Activated CD4-positive, alpha-beta T cell treated with anti-CD3 and anti-CD28 coated beads, Interleukin-2, Interleukin-4, amounts not matched to agents 100 ng/mL and 50 ng/mL, durations not matched to agents 16 hours and 8 hours (primary cell): ENCODE measurements around the gene FXYD6.
"Not testable (repeated sequence)": the region's sequence is repeated elsewhere in the genome, so short reads cannot be mapped to it uniquely, and the experiment has no call there.

ENCODE experiments used
- DNase-seq: peaks from one replicate; pipeline ENCODE4 v3.0.0-alpha.2; 2020; ENCODE audit warnings: low spot score

The FXYD6 gene

DNA sequence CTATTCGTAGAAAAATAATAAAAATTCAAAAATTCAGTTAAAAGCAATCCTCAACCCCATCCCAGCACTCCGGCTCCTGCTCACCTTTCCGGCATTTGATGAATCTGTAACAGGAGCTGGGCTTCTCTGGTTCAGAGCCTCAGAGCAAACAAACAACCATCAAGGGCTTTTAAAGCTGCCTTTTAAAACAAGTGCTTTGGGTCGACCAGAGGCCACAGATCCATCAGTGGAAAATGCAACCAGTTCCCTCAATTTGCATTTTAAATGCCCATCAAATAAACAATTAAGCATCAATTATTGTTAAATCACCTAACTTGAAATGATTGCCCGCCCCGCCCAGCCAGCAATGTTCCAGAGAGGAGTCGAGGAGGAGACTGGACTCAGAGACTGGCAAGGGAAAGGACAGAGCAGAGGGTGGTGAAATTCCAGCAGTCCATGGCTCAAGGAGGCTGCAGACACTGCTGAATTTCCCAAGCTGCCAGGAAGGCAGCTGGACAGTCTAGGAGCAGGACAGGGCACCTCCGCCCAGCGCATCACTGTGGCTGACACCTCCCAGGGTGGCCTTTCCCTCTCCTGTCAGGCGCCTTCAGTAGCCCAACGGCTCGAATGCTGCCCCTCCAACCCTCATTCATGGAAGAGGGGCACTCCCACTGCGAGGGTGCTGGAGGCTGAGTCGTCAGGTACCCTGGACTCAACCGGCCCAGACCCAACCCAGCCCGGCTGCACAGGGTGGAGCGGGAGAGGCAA is 7.5 kb downstream of the FXYD6 start:
- no peak for DNase-seq

DNA sequence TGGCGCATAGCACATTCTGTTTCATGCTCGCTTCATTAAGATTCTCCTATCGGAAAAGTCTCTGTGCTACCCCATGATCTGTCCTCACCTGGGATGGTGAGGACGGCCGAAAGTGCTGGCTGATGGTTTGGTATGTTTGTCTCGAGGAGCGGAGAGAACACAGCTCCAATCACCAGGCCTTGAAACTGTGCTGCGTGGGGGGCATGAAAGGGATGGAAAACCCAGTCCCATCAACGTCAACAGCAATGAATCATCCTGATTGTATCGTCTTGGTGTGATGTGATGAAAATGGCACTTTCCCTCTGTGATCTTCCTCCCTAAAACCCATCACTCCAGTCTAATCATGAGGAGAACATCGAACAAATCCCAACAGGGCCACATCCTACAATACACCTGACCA is 8.4 kb downstream of the FXYD6 start:
- DNase-seq = no peak

DNA sequence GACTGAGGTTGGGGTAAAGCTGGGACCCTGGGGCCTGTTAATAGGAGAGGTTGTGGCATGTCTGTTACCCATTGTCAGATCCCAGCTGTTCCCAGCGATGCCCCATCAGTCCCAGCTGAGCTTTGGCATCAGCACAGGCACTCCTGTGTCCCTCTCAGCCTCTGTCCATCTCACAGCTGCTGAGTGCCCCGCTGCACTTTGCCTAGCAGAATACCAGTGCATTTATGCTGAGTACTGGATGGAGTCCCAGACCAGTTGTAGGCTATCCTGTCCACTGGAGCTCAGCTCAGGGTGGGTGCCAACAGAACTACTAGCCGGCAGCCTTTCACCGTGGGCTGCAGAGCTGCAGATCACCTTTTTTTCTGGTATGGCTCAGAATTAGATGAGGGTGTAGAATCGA is 9.9 kb downstream of the FXYD6 start:
- no peak for DNase-seq

DNA sequence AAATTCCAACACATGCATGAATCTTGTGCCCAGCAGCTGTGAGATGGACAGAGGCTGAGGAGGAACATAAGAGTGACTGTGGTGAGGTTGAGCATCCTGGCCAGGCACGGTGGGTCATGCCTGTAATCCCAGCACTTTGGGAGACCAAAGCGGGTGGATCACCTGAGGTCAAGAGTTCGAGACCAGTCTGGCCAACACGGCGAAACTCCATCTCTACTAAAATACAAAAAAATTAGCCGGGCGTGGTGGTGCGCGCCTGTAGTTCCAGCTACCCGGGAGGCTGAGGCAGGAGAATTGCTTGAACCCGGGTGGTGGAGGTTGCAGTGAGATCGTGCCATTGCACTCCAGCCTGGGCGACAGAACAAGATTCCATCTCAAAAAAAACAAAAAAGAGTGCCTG is 10.9 kb downstream of the FXYD6 start:
- not testable (repeated sequence) for DNase-seq

DNA sequence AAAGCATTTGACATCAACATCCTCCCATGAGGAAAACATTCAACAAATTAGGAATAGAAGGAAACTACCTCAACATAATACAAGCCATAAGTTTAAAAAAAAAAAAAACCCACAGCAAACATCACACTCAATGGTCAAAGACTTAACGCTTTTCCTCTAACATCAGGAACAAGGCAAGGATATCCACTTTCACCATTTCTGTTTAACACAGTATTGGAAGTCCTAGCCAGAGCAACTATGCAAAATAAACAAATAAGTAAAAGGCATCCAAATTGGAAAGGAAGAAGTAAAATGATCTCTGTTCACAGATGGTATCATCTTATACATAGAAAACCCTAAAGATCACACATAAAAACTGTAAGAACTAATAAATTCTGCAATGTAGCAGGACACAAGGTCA is 13.1 kb downstream of the FXYD6 start:
- no peak for DNase-seq

DNA sequence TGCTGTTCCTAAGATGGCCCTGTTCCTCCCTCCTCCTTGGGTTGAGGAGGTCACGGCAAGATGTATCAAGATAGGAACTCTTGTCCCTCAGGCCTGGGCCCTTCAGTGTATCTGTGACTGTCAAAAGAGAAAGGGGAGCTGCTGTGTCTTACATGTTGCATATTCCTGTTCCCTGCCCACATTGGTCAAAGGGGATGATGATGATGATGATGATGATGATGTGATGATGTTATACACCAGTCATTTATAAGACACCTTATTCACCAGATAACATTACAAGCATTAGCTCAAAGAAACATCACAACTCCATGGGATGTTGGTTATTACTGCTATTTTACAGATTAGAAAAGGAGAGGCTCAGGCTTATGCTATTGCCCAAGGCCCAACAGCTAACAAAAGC is 13.7 kb downstream of the FXYD6 start:
- DNase-seq = no peak

DNA sequence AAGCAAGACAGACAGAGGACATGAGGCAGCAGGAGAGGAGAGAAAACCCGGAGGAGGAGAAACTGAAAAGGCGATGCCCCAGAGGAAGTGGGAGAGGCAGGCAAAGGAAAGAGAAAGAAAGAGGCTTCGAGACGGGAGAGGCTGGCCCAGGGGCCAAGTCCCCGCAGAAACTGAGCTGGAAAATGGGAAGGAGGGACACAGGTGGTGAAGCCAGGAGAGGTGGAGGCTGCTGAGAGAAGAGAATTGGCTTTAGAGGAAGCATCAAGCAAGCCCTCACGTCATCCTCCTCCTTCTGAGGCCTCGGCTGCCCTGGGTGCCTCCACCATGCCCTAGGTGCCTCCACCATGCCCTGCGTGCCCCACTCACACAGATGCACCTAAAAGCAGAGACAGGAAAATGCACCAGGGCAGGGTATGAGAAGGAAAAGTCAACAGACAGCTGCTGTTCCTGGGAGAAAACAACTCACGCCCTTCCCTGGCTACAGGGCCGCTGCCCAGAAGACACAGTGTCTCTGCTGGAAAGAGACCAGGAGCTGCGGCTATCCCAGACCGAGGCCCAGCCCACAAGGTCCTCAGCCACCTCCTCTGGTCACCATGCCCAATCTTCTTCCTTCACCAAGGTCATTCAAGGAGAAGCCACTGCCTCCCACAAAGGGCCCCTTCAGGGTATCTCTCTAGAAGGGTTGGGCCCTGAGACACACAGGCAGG is 14.3 kb downstream of the FXYD6 start:
- DNase-seq = no peak

DNA sequence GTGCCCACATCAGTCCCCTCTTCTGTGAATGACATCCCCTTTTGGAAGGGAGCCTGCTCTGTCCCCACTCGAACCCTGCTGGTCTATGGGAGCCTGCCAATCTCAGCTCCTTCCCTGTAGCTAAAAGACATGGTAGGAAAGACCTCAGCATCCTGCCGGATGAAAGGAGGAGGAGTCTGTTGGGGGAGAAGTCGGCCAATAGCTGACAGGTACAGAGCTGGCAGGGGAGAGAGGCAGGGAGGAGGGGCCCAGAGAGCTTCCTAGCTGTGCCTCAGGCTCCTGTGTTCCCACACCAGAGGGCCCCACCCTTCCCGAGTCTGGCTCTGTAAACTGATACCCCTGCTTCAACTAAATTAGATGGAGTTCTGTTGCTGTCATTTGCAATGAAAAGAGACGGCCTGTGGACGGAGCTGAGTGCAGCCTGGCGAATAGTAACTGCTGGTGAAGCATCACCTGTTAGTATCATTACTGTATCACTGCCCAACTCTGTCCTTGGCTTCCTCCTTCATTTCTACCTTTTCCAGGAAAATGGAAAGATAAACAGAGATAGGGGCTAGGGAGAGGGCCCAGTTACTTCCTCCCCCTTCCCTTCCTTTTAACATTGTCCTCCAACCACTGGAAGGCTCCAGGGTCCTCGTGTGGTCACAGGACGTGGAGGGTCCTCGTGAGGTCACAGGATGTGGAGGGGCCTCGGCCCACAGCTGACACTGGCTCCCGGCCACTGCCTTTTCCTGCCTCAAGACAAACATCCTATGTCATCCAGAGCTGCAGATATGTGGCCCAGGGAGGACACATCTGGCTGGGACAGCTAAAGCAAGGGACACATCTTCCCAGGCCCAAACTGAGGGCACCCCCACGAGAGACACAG is 15.1 kb downstream of the FXYD6 start:
- DNase-seq = no peak

DNA sequence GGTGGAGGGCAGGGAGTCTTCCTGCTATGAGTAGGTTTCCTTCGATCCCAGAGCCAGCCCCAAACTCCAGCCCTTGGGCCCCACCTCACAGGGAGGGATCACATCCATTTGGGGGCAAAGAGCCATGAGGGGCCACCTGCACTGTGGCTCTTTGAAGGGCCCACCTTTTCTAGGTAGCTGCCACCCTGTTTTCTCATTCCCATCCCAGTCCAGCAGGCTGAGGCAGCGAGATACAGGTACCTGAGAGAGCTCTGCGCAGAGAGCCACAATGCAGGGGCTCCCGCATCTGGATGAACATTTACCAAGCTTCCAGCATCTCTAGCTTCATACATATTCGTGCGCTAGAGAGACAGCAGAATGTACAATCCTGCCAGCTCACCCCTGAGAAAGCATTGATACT is 16.3 kb downstream of the FXYD6 start:
- no peak for DNase-seq

DNA sequence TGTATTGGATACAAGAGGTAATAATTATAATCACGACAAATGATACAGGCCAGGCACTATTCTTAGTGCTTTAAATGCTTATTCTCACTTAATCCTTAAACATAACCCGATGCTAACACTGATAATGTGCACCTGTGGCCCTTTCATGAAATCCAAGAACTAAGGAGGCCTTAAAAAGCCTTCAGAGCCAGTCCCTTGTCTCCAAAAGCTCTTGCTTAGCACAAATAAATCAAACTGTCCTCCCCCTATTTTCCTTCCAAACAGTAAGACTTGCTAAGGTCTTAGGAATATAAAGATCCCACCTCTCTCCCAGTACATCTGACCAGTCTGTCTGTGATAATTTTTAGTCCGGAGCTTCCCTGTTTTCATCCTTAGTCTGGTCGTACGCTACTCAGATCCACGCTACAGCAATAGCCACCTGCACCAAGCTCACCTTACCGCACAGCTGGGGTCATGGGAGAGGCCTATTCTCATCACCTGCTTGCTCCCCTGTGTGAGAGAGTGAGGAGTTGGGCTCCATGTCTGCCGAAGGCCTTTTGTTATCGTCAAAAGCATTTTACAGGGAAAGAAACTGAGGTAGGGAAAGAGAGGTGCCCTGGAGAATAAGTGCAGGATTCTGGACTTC is 16.9 kb downstream of the FXYD6 start:
- no peak for DNase-seq

DNA sequence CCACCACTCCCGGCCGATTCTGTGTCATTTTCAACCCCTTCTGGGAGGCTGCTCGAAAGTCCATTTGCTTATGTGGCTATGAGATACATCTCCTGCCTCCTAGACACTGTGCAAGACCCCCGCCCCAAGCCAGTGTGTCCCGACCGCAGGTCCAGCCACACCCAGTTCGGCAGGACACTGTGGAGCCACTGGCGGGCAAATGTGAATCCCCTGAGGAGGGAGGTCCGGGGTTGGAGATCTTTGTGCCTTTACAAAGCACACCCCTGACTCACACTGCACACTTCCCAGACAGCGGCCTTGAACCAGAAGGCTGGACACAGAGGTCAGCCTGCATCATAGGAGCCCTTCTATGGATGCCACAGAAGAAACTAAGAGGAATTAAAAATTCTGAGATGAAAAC is 17.4 kb downstream of the FXYD6 start:
- DNase-seq = no peak

DNA sequence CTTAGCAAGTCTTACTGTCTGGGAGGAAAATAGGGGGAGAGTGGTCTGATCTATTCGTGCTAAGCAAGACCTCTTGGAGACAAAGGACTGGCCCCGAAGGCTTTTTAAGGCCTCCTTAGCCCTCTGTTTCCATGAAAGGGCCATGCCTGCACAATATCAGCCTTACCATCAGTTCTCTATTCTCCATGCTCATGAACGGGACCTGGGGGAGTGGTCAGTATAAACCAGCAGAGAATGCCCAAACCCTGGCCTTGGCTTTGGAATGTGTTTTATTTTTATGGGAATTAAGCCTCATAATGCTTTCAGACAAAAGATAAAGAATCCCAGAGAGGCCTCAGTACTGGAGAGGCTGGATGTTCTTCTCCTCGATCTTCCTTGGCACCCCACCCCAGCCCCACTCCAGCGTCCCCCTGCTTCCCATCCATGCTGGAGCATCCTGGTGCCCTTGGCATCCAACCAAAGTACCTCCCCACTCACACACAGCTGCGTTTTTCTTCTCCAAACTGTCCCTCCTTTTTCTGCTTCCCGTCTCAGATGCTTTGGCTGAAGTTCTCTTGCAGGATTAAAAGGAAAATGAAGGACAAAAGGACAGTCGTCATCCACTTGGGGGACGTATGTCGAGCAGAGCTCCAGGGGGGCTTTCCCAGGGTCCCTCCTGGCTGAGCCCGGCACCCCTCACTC is 18.6 kb downstream of the FXYD6 start:
- DNase-seq = no peak

DNA sequence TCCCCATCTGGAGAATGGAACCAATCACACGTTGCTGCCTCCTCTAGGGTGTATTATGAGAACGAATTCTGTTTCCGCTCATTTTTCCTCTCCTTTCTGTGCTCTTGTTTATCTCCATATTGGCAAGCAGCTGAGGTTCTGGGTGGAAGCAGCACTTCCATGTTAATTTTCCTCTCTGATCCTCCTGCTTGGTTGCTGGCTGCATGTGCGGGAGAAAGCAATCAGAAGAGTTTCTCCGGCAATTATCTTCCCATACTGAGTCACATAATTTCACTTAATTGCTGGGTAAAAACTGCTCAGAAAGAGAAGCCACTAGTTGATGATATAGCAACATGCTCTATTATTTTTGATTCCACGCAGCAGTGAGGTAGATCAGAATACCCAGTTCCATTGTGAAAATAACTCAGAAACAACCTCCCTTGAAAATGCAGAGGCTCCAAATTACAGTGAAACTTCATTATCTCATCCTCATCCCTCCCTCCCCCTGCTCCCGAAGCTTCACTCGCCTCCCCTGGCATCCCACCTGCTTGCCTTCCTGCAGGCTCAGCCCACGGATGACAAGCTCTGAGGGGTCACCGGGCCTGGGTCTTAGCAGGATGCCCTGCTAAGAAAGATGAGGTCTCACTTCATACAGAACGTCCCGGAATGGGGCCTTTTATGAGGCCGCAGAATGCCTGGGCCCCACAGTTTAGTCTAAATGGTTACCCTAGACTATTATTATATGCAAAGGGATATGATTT is 20.4 kb downstream of the FXYD6 start:
- no peak for DNase-seq

DNA sequence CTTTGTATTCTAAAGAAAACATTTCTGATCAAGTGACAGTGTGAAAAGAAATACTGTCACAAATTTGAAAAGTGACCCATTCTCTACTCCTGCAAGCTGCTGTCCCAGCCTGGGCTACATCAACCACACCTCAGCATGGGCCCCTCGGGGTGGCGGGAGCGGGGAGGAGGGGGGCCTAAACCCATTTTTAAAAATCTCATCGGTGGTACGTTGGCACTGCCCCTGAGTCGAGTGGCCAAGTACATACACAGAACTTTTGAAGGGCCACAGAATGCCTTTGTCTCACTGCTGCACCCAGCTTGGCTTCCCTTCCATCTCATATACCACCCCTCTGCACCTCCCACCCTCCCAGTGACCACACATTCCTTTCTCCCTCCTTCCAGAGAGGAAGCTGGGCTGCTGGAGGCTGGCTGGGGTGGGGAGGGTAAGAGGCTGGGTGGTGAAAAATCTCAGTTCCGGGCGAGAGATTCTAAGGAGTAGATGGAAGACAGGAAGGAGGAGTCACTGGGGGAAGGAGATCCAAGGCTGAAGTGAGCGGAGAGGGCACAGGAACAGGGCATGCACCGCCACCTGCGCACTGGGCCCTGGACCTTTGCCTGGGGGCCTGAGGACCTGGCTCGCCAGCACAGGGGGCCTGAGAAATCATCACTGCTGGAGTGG is 21.1 kb downstream of the FXYD6 start:
- no peak for DNase-seq

DNA sequence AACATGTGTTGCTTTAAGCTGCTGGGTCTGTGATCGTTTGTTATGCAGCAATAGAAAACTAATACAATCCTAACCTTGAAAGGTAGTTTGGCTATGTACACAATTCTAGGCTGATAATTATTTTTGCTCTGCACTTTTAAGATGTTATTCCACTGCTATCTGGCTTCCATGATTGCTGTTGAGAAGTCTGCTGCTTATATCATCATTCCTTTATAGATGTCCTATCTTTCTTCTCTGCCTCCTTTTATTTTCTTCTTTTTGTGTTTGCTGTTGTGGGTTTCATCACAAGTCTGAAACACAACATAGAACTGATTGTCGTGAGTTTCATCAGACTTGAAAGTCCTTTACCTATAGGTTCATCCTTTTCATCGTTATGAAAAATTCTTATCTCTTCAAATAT is 24.1 kb downstream of the FXYD6 start:
- no peak for DNase-seq

DNA sequence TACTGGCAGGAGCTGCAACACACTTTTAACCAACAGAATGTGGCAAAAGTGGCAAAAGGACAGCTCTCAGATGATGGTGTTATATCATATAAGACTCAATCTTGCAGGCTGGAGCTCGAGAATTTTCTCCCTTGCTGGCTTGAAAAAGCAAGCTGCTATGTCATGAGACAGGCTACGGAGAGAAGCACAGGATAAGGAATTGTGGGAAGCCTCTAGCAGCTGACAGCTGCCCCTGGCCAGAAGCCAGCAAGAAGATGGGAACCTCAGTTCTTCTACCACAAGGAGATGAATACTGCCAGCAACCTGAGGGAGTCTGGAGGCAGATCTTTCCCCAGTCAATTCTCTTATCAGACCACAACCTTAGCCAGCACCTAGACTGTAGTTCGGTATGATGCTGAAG is 24.6 kb downstream of the FXYD6 start:
- DNase-seq = no peak

DNA sequence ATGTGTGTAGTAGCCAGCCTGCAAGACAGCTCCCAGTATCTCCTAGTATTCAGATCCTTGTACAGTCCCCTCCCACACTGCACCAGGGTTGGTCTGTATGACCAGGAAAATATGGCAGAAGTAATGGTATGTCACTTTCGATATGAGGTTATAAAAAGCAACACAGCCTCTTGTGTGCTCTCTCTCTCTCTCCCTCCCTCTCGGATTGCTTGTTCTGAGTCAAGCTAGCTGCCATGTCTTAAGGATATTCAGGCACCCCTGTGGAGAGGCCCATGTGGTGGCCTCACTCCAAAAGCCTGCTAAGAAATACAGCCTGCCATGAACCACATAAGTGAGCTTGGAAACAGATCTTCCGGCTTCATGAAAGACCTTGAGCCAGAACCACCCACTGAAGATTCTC is 25.4 kb downstream of the FXYD6 start:
- no peak for DNase-seq

DNA sequence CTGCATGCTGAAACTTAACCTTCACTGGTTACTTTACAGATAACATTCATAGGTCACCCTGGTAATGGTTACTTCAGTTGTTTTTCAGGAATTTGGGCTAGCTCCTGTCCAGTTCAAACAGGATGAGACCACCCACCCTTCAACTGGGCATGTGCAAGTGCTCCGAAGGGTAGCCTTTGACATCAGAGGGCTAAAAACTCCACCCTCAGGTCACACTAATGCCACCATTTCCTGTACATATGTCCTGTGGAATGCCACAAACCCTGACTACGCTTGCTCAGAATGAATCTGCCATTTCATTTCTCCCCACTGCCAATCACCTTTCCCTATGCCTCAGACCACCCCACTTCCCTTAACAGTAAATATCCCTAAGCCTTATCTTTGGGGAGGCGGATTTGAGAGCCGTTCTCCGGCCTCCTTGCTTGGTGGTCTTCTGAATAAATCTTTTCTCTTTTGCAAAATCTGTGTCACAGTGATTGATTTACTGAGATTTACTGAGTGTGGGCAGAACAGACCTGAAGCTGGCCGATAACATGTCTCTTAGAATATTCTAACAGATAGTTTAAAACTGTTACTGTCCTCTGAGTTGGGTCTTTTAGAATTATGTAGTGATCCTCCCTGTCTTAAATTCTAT is 26.6 kb downstream of the FXYD6 start:
- DNase-seq = no peak

DNA sequence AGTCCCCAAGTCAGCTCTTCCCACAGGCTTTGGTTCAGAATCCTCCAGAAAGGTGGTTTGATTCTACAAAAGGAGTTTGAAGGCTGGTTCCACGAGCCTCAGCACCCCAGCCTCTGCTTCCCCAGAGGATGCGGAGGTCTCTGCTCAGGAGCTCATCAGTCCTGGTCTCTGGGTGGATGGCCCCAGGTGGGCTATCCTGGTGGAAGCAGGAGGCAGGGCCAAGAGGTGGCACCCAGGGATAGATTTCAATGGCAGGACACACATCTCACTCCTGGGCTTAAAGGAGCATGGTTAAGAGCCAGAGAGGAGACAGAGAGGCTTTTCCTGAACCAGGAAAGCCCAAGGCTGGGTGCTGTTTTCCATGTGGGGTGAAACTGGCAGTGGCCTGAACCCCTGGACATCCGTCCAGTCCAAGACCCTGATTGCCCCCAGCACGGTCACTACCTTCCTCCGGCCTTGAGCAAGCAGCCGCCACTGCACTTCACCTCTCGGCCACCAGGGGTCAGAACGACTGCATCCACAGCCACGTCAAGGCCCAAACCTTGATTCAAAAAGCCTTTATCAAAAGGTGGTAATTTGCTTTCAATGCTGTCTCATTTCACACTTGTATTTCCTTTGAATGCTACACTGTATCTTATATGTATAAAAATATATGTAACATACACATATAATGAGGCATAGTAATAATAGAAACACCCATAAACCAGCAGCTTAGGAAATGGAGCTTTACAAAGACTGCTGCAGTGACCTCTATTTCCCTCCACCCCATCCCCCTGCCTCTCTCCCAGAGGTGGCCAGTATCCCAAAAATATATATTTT is 32.6 kb downstream of the FXYD6 start:
- DNase-seq = peak; percentile 79
